ENCODE data around the gene JAK1. TPM values are rescaled to one million over a fixed set of nuclear protein-coding genes. Genes with fewer than 3 reads are reported as not detected.

The JAK1 gene
- total and polyA plus RNA-seq, 2 donors (not counting 3 experiments of a cell fraction or from before 2014, with no cell fraction given): 68.8 to 177 TPM

DNA sequence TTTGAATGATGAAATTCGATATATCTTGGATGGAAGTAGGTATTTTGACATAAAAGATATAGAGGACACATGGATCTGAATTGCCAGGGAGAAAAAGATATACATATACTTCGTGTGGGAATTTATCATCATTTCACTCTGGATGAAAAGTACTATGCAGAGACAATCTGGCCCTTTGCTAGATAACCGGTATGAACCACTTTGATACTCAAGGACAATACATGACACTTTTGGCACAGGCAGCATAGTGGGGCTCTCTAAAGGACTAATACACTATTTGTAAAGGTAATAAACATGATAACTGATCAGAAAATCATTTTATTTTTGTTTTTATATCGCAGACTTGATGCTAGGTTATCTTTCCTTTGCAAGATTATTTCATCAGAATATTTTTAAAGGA is 24.2 kb downstream of the JAK1 start:
- no peak overlapping the region for H3K4me2 ChIP-seq (ENCODE audit: insufficient read depth, low read length)
- TF ChIP-seq GATA2 (IDR thresholded peaks at IDR 0.05; ENCODE audit: insufficient read depth, insufficient read length, low read depth, low read length): no peak
- TF ChIP-seq, protein P1, sequence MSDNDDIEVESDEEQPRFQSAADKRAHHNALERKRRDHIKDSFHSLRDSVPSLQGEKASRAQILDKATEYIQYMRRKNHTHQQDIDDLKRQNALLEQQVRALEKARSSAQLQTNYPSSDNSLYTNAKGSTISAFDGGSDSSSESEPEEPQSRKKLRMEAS (IDR thresholded peaks at IDR 0.05; ENCODE audit: insufficient read depth, insufficient read length): no peak
- TF ChIP-seq, protein P2, sequence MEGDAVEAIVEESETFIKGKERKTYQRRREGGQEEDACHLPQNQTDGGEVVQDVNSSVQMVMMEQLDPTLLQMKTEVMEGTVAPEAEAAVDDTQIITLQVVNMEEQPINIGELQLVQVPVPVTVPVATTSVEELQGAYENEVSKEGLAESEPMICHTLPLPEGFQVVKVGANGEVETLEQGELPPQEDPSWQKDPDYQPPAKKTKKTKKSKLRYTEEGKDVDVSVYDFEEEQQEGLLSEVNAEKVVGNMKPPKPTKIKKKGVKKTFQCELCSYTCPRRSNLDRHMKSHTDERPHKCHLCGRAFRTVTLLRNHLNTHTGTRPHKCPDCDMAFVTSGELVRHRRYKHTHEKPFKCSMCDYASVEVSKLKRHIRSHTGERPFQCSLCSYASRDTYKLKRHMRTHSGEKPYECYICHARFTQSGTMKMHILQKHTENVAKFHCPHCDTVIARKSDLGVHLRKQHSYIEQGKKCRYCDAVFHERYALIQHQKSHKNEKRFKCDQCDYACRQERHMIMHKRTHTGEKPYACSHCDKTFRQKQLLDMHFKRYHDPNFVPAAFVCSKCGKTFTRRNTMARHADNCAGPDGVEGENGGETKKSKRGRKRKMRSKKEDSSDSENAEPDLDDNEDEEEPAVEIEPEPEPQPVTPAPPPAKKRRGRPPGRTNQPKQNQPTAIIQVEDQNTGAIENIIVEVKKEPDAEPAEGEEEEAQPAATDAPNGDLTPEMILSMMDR (IDR thresholded peaks at IDR 0.05; ENCODE audit: extremely low read depth in 1 of 2, insufficient read depth in 1 of 2, low read depth in 1 of 2, low read length in 2 of 2): no peak
- TF ChIP-seq MYC (IDR thresholded peaks at IDR 0.05; ENCODE audit: low read depth, low read length): no peak
- TF ChIP-seq FOS (IDR thresholded peaks at IDR 0.05; ENCODE audit: borderline replicate concordance, insufficient read depth, low read length): no peak
- no peak for TF ChIP-seq EZH2 (IDR thresholded peaks at IDR 0.05; ENCODE audit: borderline replicate concordance, low read depth, low read length, severe bottlenecking)
- no peak for TF ChIP-seq POLR2A (IDR thresholded peaks at IDR 0.05; ENCODE audit: low read depth, low read length)
- no peak for TF ChIP-seq JUN (IDR thresholded peaks at IDR 0.05; ENCODE audit: borderline replicate concordance, insufficient read depth, insufficient read length, low read depth)
- TF ChIP-seq POLR2AphosphoS5 (IDR thresholded peaks at IDR 0.05; ENCODE audit: insufficient read depth, low read depth, low read length): no peak
- POLR2A ChIA-PET: no interaction called here
- H3K9me1 ChIP-seq (replicated peaks; ENCODE audit: control insufficient read depth, extremely low read depth, insufficient read depth, low read length): no peaks in the 10 kb centered on the region
- no peaks in the 10 kb centered on the region for H3K27me3 ChIP-seq (ENCODE audit: control insufficient read depth in 2 of 2, insufficient read depth in 2 of 2, low read length in 2 of 2)
- no peaks in the 10 kb centered on the region for H3K4me1 ChIP-seq (ENCODE audit: control insufficient read depth, extremely low read depth, insufficient read depth, low read length)
- H3K4me3 ChIP-seq (replicated peaks in 1 of 3; ENCODE audit: insufficient read depth in 1 of 3, low read depth in 1 of 3, low read length in 3 of 3): no peak overlapping the region
- no peaks in the 10 kb centered on the region for H3K36me3 ChIP-seq (ENCODE audit: control insufficient read depth in 2 of 2, extremely low read depth in 1 of 2, insufficient read depth in 2 of 2, low read length in 2 of 2)
- peaks cover 12% of the 10 kb centered on the region for H4K20me1 ChIP-seq (replicated peaks; ENCODE audit: control insufficient read depth, extremely low read depth, insufficient read depth, low read length)
- CTCF ChIA-PET: no interaction called here
- intact Hi-C loops (cut with micrococcal nuclease): no loop called here
- BruUV-seq (replicated peaks): no TSS peak
- DNase-seq (ENCODE audit: low read depth, low spot score): no peak
- dilution Hi-C loops (cut with MboI; ENCODE audit: extremely low pct_ligation_motif_present, low sequenced_read_pairs): no loop called here
- H3K79me2 ChIP-seq (ENCODE audit: control insufficient read depth, insufficient read depth, low read length): peaks cover 91% of the 10 kb centered on the region
- no peaks in the 10 kb centered on the region for H3K9me3 ChIP-seq (replicated peaks; ENCODE audit: control insufficient read depth, insufficient read depth, low read length)
- no peak overlapping the region for H3K9ac ChIP-seq (replicated peaks; ENCODE audit: extremely low read depth, insufficient read depth, low read length)
- H3K27ac ChIP-seq (ENCODE audit: insufficient read depth, low read depth, low read length): no peak overlapping the region
- H2AFZ ChIP-seq (ENCODE audit: low read depth, low read length): no peak overlapping the region
- no peak for FAIRE-seq

Measured in endothelial cell of umbilical vein (primary cell).